PC-3 (cell line): ENCODE results near the gene FNIP1.

Source experiments
- EZH2phosphoT487 ChIP-seq: fragments of 300-600 bp; sonication (generic); IDR thresholded peaks from 2 replicates; pipeline ENCODE4 v1.6.1; 2018; ENCODE audit warnings: mild to moderate bottlenecking, antibody characterized with exemption, low read length, borderline replicate concordance
- TF ChIP-seq, protein P1 (sequence below): fragments of 300-600 bp; sonication (generic); conservative IDR thresholded peaks from 2 replicates; pipeline ENCODE4 v1.5.1; 2017; ENCODE audit warnings: antibody characterized with exemption, low read depth, mild to moderate bottlenecking, low read length

DNA sequence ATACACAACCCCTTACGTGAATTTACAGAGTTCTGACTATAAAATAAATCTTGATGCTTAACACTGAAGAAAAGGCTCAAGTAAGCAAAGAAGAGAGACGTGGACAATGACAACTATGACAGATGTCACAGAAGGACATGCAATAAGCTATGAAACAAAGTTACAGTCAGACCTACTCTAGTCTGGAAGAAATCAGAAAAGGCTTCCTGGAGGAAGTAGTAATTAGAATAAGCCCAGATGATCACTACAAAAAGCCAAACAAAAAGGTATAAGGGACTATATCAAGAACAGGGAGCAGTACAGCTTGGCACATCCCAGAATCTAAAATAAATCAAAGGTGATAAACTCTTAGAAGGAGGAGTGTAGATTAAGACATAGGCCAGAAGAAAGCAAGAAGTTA lies 6.3 kb downstream of the FNIP1 start:
- TF ChIP-seq, protein P1, sequence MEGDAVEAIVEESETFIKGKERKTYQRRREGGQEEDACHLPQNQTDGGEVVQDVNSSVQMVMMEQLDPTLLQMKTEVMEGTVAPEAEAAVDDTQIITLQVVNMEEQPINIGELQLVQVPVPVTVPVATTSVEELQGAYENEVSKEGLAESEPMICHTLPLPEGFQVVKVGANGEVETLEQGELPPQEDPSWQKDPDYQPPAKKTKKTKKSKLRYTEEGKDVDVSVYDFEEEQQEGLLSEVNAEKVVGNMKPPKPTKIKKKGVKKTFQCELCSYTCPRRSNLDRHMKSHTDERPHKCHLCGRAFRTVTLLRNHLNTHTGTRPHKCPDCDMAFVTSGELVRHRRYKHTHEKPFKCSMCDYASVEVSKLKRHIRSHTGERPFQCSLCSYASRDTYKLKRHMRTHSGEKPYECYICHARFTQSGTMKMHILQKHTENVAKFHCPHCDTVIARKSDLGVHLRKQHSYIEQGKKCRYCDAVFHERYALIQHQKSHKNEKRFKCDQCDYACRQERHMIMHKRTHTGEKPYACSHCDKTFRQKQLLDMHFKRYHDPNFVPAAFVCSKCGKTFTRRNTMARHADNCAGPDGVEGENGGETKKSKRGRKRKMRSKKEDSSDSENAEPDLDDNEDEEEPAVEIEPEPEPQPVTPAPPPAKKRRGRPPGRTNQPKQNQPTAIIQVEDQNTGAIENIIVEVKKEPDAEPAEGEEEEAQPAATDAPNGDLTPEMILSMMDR, result no peak
- no peak for TF ChIP-seq EZH2phosphoT487
